8988T (cell line): ENCODE results near the gene SEMA3D.

ENCODE experiments used
- DNase-seq: peaks from one replicate; pipeline ENCODE4 v3.0.0; 2011

Gene SEMA3D

DNA sequence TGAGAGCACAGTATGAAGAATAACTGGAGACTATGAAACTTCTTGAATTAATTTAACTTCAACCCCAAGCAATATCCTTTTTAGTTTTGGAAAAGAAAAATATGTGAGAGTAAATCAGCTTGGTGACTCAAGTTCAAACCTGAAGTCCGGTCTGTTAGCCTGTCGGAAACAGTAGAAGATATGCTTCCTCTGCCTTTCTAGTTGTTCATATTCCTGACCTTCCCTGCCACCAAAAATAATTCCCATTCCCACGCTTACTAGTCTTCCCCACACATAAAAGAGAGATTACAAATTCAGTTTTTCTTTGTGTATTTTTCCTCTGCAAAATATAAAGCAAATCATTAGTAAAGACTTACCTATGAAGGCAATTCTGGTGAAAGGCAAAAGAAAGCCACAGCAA is 3.6 kb downstream of the SEMA3D start:
- DNase-seq = no peak

GRCh38 chr7:85178531-85179298 is 8.1 kb downstream of the SEMA3D start:
- DNase-seq = no peak

DNA sequence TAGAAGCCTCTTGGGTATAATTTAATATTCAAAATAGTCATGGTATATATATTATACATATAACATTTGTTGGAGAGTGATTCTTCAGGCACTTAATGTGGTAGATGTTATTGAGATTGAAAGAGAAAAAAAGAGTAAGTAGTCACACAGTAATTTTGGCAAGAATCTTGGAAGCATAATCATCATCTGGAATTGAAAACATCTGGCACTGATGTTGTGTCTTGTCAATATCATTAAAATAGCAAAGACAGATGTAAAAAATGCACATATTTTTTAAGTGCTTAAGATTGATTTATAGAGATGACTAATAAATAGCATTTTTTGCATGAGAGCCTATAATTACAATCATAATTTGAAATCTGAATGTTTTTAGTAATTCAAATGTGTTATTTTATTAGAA is 9.5 kb downstream of the SEMA3D start:
- DNase-seq = no peak

- no peak for DNase-seq
Measured at GRCh38 chr7:85176197-85176596, 10.7 kb downstream of the SEMA3D start.

GRCh38 chr7:85175217-85175616 is 11.6 kb downstream of the SEMA3D start:
- no peak for DNase-seq

DNA sequence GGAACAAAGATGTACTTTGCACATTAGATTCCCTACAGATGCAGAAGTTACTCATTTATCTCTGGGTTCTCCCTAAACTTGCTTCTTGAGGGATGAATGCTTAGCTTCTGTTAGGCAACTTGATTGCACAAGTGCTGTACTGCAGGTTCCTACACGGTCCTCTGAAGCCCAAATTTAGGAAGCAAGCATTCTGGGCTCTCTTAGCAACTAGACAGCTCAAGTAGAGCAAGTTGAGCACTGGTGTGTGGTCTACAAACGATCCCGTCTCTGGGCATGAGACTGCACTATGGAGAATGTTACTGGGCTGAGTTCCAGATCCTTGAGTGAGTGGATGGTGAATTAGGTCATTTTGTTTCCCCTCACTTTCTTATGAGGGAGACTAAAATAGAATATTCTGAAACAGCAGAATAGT is 14.3 kb downstream of the SEMA3D start:
- no peak for DNase-seq

GRCh38 chr7:85167636-85168035 is 19.2 kb downstream of the SEMA3D start:
- DNase-seq = no peak

- no peak for DNase-seq
Measured at GRCh38 chr7:85165263-85165662, 21.6 kb downstream of the SEMA3D start.

GRCh38 chr7:85164376-85164775 is 22.5 kb downstream of the SEMA3D start:
- DNase-seq = no peak

- DNase-seq = no peak
Measured at GRCh38 chr7:85162721-85163120, 24.1 kb downstream of the SEMA3D start.

DNA sequence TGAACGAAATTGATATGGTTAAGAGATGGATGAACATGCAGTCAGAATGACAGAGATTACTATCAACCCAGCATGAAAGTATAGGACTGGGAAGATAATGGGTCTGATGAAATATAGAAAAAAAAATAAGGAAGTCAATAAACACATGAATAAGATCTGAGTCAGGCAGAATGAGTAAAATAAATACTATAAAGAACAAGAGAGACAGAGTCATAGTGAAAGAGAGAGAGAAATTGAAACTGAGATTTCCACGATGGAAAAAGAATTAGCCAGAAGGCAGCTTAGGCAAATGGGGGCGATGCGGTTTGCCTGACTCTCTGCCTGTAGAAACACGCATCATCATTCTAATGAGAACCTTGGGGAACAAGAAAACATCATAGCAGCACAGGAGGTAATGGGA is 26.6 kb downstream of the SEMA3D start:
- DNase-seq = no peak

GRCh38 chr7:85159003-85159402 is 27.9 kb downstream of the SEMA3D start:
- no peak for DNase-seq

GRCh38 chr7:85156661-85157208 is 30.1 kb downstream of the SEMA3D start:
- DNase-seq = no peak

DNA sequence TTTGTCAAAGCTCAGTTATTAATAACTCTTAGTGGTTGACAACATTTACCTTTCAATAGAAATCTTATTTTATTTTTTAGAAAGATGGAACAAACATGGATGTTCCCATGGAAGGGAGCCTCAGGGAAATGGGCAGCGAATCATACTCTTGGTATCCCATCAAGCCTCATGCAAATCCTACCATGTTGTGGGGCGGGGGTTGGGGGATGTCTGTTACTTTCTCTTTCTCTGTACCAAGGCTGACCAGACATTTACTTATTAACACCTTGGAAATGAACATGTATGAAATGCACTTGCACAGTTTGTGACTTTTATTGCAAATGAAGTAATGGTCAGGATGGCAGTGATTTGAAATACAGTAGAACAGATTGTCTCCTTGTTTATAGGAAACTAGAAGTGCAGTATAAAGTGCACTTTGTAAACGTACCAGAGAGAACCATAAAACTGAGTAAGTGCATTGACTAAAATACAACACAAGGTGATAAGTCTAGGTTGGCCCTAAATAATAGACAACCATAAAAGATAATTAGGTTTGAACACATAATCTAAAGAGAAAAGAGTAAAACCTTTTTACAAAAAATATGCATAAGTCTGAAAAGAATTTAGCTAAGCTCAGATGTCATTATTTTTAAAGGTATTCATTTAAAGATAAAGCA is 32.4 kb downstream of the SEMA3D start:
- no peak for DNase-seq

GRCh38 chr7:85153715-85154114 is 33.1 kb downstream of the SEMA3D start:
- DNase-seq = no peak

DNA sequence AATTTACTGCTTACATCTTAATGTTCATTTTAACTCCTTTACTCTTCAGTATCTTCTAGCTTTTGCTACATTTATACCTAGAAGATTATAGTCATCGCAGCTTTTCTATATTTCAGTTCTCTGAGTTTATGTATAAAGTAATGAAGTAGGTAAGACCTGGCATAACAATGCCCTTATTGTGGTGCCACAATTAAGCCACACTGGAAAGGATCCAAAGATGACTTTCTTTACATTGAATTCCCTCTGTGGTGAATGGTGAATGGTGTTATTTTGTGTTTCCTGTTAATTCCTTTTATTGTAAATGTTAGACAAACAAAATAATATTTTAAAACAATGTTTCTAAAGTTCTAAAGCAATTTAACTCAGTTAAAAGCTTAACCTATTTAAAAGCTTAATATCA is 36.2 kb downstream of the SEMA3D start:
- DNase-seq = no peak

DNA sequence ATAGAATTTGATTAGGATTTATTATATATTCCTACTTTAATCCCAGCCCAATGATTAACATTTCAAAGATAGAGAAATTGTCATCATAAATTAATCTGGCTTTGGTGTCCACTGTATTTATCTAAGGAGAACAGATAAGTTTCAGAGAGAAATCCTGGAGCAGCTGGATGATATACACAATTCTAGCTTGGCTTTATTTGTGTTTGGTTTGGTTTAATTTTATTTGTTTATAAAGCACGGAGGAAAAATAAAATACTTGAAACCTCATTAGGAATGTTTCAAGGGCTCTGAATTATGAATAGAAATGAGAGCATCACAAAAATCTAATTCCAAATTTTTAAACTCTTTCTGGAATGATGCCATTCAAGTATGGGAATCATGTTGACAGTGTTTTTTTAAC is 42.1 kb downstream of the SEMA3D start:
- no peak for DNase-seq

DNA sequence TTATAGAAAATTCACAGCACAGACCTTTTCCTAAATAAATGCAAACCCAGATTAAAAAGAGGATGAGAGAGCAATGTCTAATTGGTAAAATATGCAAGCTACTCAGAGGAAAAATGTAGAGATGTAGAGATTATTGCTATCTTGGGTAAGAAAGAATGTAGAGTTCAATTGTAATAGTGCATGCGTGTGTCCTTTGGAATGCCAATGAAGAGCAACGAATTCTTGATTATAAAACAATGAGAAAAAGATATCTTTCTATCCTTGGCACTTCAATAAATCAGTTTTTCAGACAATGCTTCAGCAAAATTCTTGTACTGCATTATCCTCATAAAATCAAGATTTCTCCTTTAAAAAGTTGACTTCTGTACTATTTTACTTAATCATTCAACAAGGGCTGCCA is 50.9 kb downstream of the SEMA3D start:
- DNase-seq = no peak

GRCh38 chr7:85133560-85133959 is 53.3 kb downstream of the SEMA3D start:
- DNase-seq = no peak

DNA sequence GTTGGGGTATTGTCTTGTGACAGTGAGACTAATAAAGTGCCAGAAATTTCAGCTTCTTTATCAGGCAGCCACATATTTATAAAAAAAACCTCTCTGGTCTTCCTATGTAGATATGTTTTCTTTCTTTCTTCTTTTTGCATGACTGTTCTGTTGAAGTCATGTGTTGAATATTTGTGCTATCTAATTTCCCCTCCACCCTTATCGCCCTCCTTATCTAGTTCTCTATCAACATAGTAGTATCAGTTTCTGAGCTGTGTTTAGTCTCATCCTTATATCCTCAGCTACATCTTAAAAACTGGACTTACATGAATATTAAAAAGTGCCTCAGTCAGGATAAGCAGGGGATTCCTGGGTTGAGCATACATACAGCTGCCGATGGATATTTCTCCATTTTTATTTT is 53.9 kb downstream of the SEMA3D start:
- no peak for DNase-seq

DNA sequence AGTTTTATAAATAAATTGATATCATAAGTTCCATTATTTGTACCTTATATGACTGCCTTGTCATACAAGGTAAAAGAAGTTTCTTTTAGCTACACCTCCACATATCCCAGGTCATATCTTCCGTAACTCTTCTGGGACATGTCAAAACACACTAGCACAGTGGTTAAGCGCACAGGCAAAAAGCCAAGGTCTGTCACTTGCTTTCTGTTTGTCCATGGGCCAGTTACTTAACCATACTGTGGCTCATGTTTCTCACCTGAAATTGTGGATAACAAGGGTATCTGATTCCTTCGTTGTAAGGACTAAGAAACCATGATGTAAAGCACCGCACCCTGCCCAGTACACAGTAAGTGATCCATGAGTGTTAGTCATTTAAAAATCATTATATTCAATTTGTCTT is 56.2 kb downstream of the SEMA3D start:
- no peak for DNase-seq

DNA sequence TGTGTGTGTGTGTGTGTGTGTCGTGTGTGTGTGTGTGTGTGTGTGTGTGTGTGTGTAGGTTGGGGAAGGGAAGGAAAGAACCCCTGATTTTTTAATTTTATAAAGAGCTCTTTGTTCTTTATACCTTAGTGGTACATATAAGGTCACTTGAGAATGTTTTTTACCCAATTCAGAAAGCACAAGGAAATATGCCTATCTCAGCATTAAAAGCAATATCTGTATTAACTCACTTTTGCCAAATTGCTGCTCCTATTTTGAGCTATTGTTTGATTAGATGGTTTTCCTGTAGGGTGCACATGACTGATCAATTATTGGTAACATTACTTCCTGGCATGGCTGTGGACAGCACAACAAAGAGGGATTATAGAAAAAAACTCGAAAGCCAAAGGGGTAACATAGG is 60.5 kb downstream of the SEMA3D start:
- no peak for DNase-seq

GRCh38 chr7:85125651-85126131 is 61.2 kb downstream of the SEMA3D start:
- DNase-seq = no peak

DNA sequence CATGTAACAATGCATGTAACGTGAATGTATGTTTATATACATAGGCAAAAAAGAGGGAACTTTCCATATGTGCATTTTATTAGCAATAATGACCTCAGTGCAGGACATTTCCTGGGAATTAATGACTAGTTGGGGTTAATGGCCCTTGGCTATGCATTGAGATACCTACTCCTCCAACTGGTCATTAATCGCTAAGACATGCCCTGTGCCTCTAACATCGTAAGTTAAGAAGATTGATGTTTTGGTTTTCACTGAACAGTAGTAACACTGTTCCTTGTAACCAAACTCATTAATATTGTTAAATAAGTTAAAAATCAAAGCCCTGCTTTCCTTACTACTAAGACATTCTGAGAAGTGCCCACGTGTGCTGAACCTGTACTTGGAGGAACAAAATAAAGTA is 61.7 kb downstream of the SEMA3D start:
- no peak for DNase-seq
